SK-N-SH (cell line): ENCODE measurements around the gene LRRC37A2. TPM values are rescaled to one million over a fixed set of nuclear protein-coding genes. Genes with fewer than 3 reads are reported as not detected.
"Not testable (repeated sequence)": the region's sequence is repeated elsewhere in the genome, so short reads cannot be mapped to it uniquely, and the experiment has no call there.

Experiments
- CTCF ChIA-PET: fragments of 300-600, 350-600 bp; formaldehyde crosslinking; extraction: SDS; loops from one replicate; lab custom pipeline; 2021; lab: Yijun Ruan, JAX
- POLR2A ChIA-PET: fragments of 350-600 bp; sonication (Branson Sonifier 250); formaldehyde crosslinking; extraction: SDS; loops from one replicate; lab custom pipeline; 2020; ENCODE audit warnings: antibody characterized with exemption, inconsistent platforms; lab: Yijun Ruan, JAX
- DNase-seq: peaks from one replicate; pipeline ENCODE4 v3.0.0; 2012
- H2AFZ ChIP-seq: fragments of 200-600 bp; sonication (generic); 2 replicates; pipeline ENCODE4 v1.8.1; 2016; ENCODE audit warnings: antibody characterized with exemption, mild to moderate bottlenecking, low read depth
- H3F3A ChIP-seq: fragments of 200-600 bp; sonication (generic); replicated peaks from 2 replicates; pipeline ENCODE3; 2016; ENCODE audit warnings: antibody characterized with exemption, mild to moderate bottlenecking; ENCODE audit not compliant: insufficient read depth
- H3K27ac ChIP-seq, 2 experiments: fragments of 200-500 bp in 1 of 2; fragments of 200-600 bp in 1 of 2; sonication (Bioruptor generic) in 1 of 2; sonication (generic), shearing (Covaris generic) in 1 of 2; 2 replicates each; pipeline versions ENCODE4 v1.5.1 to v1.6.1; 2014 to 2016; ENCODE audit warnings: low read depth in 2 of 2, inconsistent platforms in 1 of 2, low read length in 1 of 2, mild to moderate bottlenecking in 1 of 2, mixed read lengths in 1 of 2
- H3K27me3 ChIP-seq: fragments of 200-600 bp; sonication (generic), shearing (Covaris generic); 2 replicates; pipeline ENCODE4 v1.6.1; 2016; ENCODE audit warnings: mixed run types; ENCODE audit not compliant: insufficient read depth
- H3K36me3 ChIP-seq, 2 experiments: fragments of 200-500 bp in 1 of 2; fragments of 200-600 bp in 1 of 2; sonication (Bioruptor generic) in 1 of 2; sonication (generic) in 1 of 2; replicated peaks in 1 of 2; 2 replicates each; pipeline versions ENCODE3 to v1.5.1; 2014 to 2016; ENCODE audit warnings: low read length in 1 of 2, mild to moderate bottlenecking in 1 of 2; ENCODE audit not compliant: insufficient read depth in 2 of 2, control insufficient read depth in 1 of 2
- H3K4me1 ChIP-seq, 2 experiments: fragments of 200-500 bp in 1 of 2; fragments of 200-600 bp in 1 of 2; sonication (Bioruptor generic) in 1 of 2; sonication (generic), shearing (Covaris generic) in 1 of 2; 2 replicates each; pipeline versions ENCODE4 v1.5.1 to v1.6.1; 2014 to 2016; ENCODE audit warnings: low read depth in 1 of 2, low read length in 1 of 2, mixed run types in 1 of 2; ENCODE audit not compliant: insufficient read depth in 2 of 2, control insufficient read depth in 1 of 2
- H3K4me2 ChIP-seq: fragments of 200-600 bp; sonication (generic), shearing (Covaris generic); 2 replicates; pipeline ENCODE4 v1.6.1; 2017; ENCODE audit warnings: mixed run types
- H3K4me3 ChIP-seq, 2 experiments: fragments of 200-500 bp in 1 of 2; fragments of 200-600 bp in 1 of 2; sonication (Bioruptor generic) in 1 of 2; sonication (generic), shearing (Covaris generic) in 1 of 2; 2 replicates each; pipeline versions ENCODE4 v1.5.1 to v1.8.1; 2014 to 2016; ENCODE audit warnings: low read depth in 2 of 2, inconsistent platforms in 1 of 2, low read length in 1 of 2, mild to moderate bottlenecking in 1 of 2, mixed read lengths in 1 of 2, moderate library complexity in 1 of 2
- H3K79me2 ChIP-seq: fragments of 200-600 bp; sonication (generic); 2 replicates; pipeline ENCODE4 v1.8.1; 2017; ENCODE audit warnings: mild to moderate bottlenecking; ENCODE audit not compliant: insufficient read depth
- H3K9ac ChIP-seq: fragments of 200-600 bp; sonication (generic); 2 replicates; pipeline ENCODE4 v1.6.1; 2017; ENCODE audit warnings: mixed run types
- H3K9me2 ChIP-seq: fragments of 200-600 bp; sonication (generic); 2 replicates; pipeline ENCODE4 v1.6.1; 2017; ENCODE audit warnings: mixed run types
- H3K9me3 ChIP-seq: fragments of 200-600 bp; sonication (generic); 2 replicates; pipeline ENCODE4 v1.6.1; 2017; ENCODE audit warnings: mixed run types, mild to moderate bottlenecking, moderate library complexity
- H4K20me1 ChIP-seq: fragments of 200-600 bp; sonication (generic); 2 replicates; pipeline ENCODE4 v1.6.1; 2017; ENCODE audit warnings: mild to moderate bottlenecking, mixed run types; ENCODE audit not compliant: insufficient read depth
- WGBS: methylation state at CpG from one replicate; pipeline ENCODE4 v1.1.6; 2017; ENCODE audit warnings: low lambda C conversion rate; 5-methylcytosine and 5-hydroxymethylcytosine counted together
- polyA plus RNA-seq, 3 experiments: library from polyadenylated mRNA; depleted of rRNA; stranded (reverse); fragments of >200 nt; gene quantifications; 2 replicates each; pipeline ENCODE4 v1.2.3, GENCODE V29; 2012

Gene LRRC37A2
- 3.2 and 3.5 TPM in 2 replicates for polyA plus RNA-seq (2012; rRNA removed)
- 2.9 and 3.7 TPM in 2 replicates for polyA plus RNA-seq (2012; cell fraction: cytosol; rRNA removed)
- 10.6 and 11.5 TPM in 2 replicates for polyA plus RNA-seq (2012; cell fraction: nucleus; rRNA removed)

GRCh38 chr17:46512168-46512567 is at the start of gene LRRC37A2:
TSS of gene LRRC37A2 (plus strand) at chr17:46512468. CDS start at chr17:46512713, 245 bp downstream.
- H3K4me2 ChIP-seq, H3K9me3 ChIP-seq, H4K20me1 ChIP-seq, H2AFZ ChIP-seq, H3K36me3 ChIP-seq, H3F3A ChIP-seq, DNase-seq, H3K9me2 ChIP-seq, CTCF ChIA-PET, H3K79me2 ChIP-seq, H3K4me1 ChIP-seq, H3K9ac ChIP-seq, H3K27ac ChIP-seq, POLR2A ChIA-PET, H3K4me3 ChIP-seq, H3K27me3 ChIP-seq: not testable (repeated sequence)
- WGBS = no CpG with 5 or more reads among the region's 11 CpGs

- H3K4me3 ChIP-seq, H2AFZ ChIP-seq, CTCF ChIA-PET, POLR2A ChIA-PET, H3K27ac ChIP-seq, H3K4me1 ChIP-seq, H4K20me1 ChIP-seq, H3K79me2 ChIP-seq, H3K4me2 ChIP-seq, H3F3A ChIP-seq, H3K36me3 ChIP-seq, H3K9me3 ChIP-seq, H3K27me3 ChIP-seq, H3K9ac ChIP-seq, DNase-seq, H3K9me2 ChIP-seq: not testable (repeated sequence)
- WGBS = no CpG with 5 or more reads among the region's 5 CpGs
These were observed 44.6 kb upstream of the LRRC37A2 start for GRCh38 chr17:46467618-46468017.

GRCh38 chr17:46474489-46474888 is 37.8 kb upstream of the LRRC37A2 start:
- H3K79me2 ChIP-seq, H4K20me1 ChIP-seq, H3K9me3 ChIP-seq, CTCF ChIA-PET, H3K4me1 ChIP-seq, H3K9me2 ChIP-seq, DNase-seq, H3K36me3 ChIP-seq, H3K9ac ChIP-seq, H3F3A ChIP-seq, H3K4me2 ChIP-seq, H3K27ac ChIP-seq, H3K27me3 ChIP-seq, H3K4me3 ChIP-seq, H2AFZ ChIP-seq, POLR2A ChIA-PET: not testable (repeated sequence)
- no CpG with 5 or more reads among the region's 3 CpGs for WGBS

GRCh38 chr17:46475583-46475982 is 36.7 kb upstream of the LRRC37A2 start:
- H3K9me2 ChIP-seq, H3K27ac ChIP-seq, H3K27me3 ChIP-seq, H3K79me2 ChIP-seq, H3K4me2 ChIP-seq, H3K4me3 ChIP-seq, H3K36me3 ChIP-seq, H3F3A ChIP-seq, POLR2A ChIA-PET, DNase-seq, H2AFZ ChIP-seq, CTCF ChIA-PET, H3K9me3 ChIP-seq, H4K20me1 ChIP-seq, H3K4me1 ChIP-seq, H3K9ac ChIP-seq: not testable (repeated sequence)
- WGBS = no CpG with 5 or more reads among the region's 2 CpGs

- H4K20me1 ChIP-seq, H3F3A ChIP-seq, H3K27ac ChIP-seq, H3K27me3 ChIP-seq, DNase-seq, H3K4me1 ChIP-seq, H3K79me2 ChIP-seq, H3K9ac ChIP-seq, H3K9me2 ChIP-seq, CTCF ChIA-PET, H3K9me3 ChIP-seq, H3K4me3 ChIP-seq, H3K36me3 ChIP-seq, H3K4me2 ChIP-seq, H2AFZ ChIP-seq, POLR2A ChIA-PET: not testable (repeated sequence)
- no CpG with 5 or more reads among the region's 3 CpGs for WGBS
These were observed 33.4 kb upstream of the LRRC37A2 start for GRCh38 chr17:46478823-46479222.

- H3K36me3 ChIP-seq, DNase-seq, H3K9me2 ChIP-seq, H3K9me3 ChIP-seq, POLR2A ChIA-PET, H3K27ac ChIP-seq, H4K20me1 ChIP-seq, H3K4me1 ChIP-seq, H3K4me3 ChIP-seq, H3K4me2 ChIP-seq, CTCF ChIA-PET, H3K9ac ChIP-seq, H2AFZ ChIP-seq, H3K27me3 ChIP-seq, H3F3A ChIP-seq, H3K79me2 ChIP-seq: not testable (repeated sequence)
- WGBS = no CpG with 5 or more reads among the region's 2 CpGs
These were observed 31.0 kb upstream of the LRRC37A2 start for GRCh38 chr17:46481310-46481709.

DNA sequence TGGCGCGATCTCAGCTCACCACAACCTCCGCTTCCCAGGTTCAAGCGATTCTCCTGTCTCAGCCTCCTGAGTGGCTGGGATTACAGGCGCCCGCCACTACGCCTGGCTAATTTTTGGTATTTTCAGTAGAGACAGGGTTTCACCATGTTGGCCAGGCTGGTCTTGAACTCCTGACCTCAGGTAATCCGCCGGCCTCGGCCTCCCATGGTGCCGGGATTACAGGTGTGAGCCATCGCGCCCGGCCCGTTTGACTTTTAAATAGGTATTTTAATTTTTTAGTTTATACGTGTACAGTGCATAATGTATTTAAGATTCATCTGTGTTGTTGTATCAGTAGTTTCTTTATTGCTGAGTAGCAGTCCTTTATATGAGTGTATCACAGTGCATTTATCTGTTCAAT is 20.2 kb upstream of the LRRC37A2 start:
- H2AFZ ChIP-seq, H3K4me2 ChIP-seq, H3K4me3 ChIP-seq, H3F3A ChIP-seq, H3K27me3 ChIP-seq, H3K9ac ChIP-seq, H4K20me1 ChIP-seq, POLR2A ChIA-PET, CTCF ChIA-PET, H3K27ac ChIP-seq, H3K9me2 ChIP-seq, H3K4me1 ChIP-seq, DNase-seq, H3K9me3 ChIP-seq, H3K36me3 ChIP-seq: not testable (repeated sequence)
- 96% methylated on average over 14 of the region's 16 CpGs for WGBS
- H3K79me2 ChIP-seq = peaks cover 31% of the 10 kb centered on the region
